Measurements from ENCODE around the gene SURF1.
"Not testable (repeated sequence)": the region's sequence is repeated elsewhere in the genome, so short reads cannot be mapped to it uniquely, and the experiment has no call there.

SURF1 gene

GRCh38 chr9:133320421-133320881, 35.8 kb downstream of the SURF1 start:
- no peak for DNase-seq

- DNase-seq: not testable (repeated sequence)
Measured at GRCh38 chr9:133317551-133317950, 38.7 kb downstream of the SURF1 start.

- no peak for DNase-seq
Measured at GRCh38 chr9:133315997-133316396, 40.3 kb downstream of the SURF1 start.

- no peak for DNase-seq
Measured at GRCh38 chr9:133309608-133310007, 46.7 kb downstream of the SURF1 start.

GRCh38 chr9:133307301-133307700, 49.0 kb downstream of the SURF1 start:
- no peak for DNase-seq

GRCh38 chr9:133306242-133307204, 49.8 kb downstream of the SURF1 start:
- DNase-seq: no peak

- no peak for DNase-seq
Measured at GRCh38 chr9:133305731-133306130, 50.6 kb downstream of the SURF1 start.

GRCh38 chr9:133304477-133305377, 51.6 kb downstream of the SURF1 start:
- DNase-seq: no peak

- no peak for DNase-seq
Measured at GRCh38 chr9:133304158-133304470, 52.2 kb downstream of the SURF1 start.

- no peak for DNase-seq
Measured at GRCh38 chr9:133303266-133304157, 52.8 kb downstream of the SURF1 start.
